RKO (cell line): ENCODE measurements around the gene SAXO2.
"Not testable (repeated sequence)": the region's sequence is repeated elsewhere in the genome, so short reads cannot be mapped to it uniquely, and the experiment has no call there.

Experiments used
- DNase-seq: peaks from one replicate; pipeline ENCODE4 v3.0.0-alpha.2; 2016; ENCODE audit warnings: low spot score

Gene SAXO2

GRCh38 chr15:82313951-82314768, 51.5 kb downstream of the SAXO2 start:
- not testable (repeated sequence) for DNase-seq

- DNase-seq, result no peak
Measured at GRCh38 chr15:82314769-82315518, 52.3 kb downstream of the SAXO2 start.

- no peak for DNase-seq
Measured at GRCh38 chr15:82315519-82316246, 53.1 kb downstream of the SAXO2 start.

GRCh38 chr15:82316247-82317090, 53.9 kb downstream of the SAXO2 start:
- DNase-seq, result not testable (repeated sequence)

- no peak for DNase-seq
Measured at GRCh38 chr15:82317091-82317489, 54.5 kb downstream of the SAXO2 start.

GRCh38 chr15:82317516-82317915, 54.9 kb downstream of the SAXO2 start:
- DNase-seq, result not testable (repeated sequence)

GRCh38 chr15:82318281-82318680, 55.7 kb downstream of the SAXO2 start:
- not testable (repeated sequence) for DNase-seq

- not testable (repeated sequence) for DNase-seq
Measured at GRCh38 chr15:82319522-82320278, 57.1 kb downstream of the SAXO2 start.

- not testable (repeated sequence) for DNase-seq
Measured at GRCh38 chr15:82320861-82321260, 58.2 kb downstream of the SAXO2 start.

GRCh38 chr15:82322488-82322887, 59.9 kb downstream of the SAXO2 start:
- DNase-seq, result not testable (repeated sequence)

- not testable (repeated sequence) for DNase-seq
Measured at GRCh38 chr15:82324831-82325230, 62.2 kb downstream of the SAXO2 start.

GRCh38 chr15:82325646-82326045, 63.0 kb downstream of the SAXO2 start:
- DNase-seq, result not testable (repeated sequence)

GRCh38 chr15:82326896-82327295, 64.3 kb downstream of the SAXO2 start:
- not testable (repeated sequence) for DNase-seq

- DNase-seq, result not testable (repeated sequence)
Measured at GRCh38 chr15:82327372-82327771, 64.8 kb downstream of the SAXO2 start.

- not testable (repeated sequence) for DNase-seq
Measured at GRCh38 chr15:82329039-82329438, 66.4 kb downstream of the SAXO2 start.

- DNase-seq, result not testable (repeated sequence)
Measured at GRCh38 chr15:82330921-82331320, 68.3 kb downstream of the SAXO2 start.

- DNase-seq, result not testable (repeated sequence)
Measured at GRCh38 chr15:82331576-82332304, 69.1 kb downstream of the SAXO2 start.

GRCh38 chr15:82332711-82333602, 70.3 kb downstream of the SAXO2 start:
- not testable (repeated sequence) for DNase-seq
